ENCODE results near the gene THSD4. TPM values are rescaled to one million over a fixed set of nuclear protein-coding genes. Genes with fewer than 3 reads are reported as not detected.
A peak's percentile ranks its signal among the peaks of the same experiment; 100 is the strongest.

Gene THSD4
- total RNA-seq, 2 experiments from 2014 or later: not detected

GRCh38 chr15:71780115-71780976 is 665.1 kb downstream of the THSD4 start:
- Histone ChIP-seq H3K9me2 (ENCODE audit: insufficient read depth, low read length) (no peaks in the 10 kb centered on the region), H4K20me1 (ENCODE audit: insufficient read depth, low read length) (no peaks in the 10 kb centered on the region), H2AFZ (ENCODE audit: low read length) (peak overlapping the region; percentile 52; the same call in 1 of the 2 replicates), H3K27ac (ENCODE audit: low read depth, low read length, poor library complexity, severe bottlenecking) (no peak overlapping the region), H3K4me3 (ENCODE audit: low read depth, low read length, poor library complexity, severe bottlenecking) (no peak overlapping the region), H3K79me2 (ENCODE audit: insufficient read depth, low read depth, low read length) (no peaks in the 10 kb centered on the region), H3K36me3 (ENCODE audit: insufficient read depth, low read length) (no peaks in the 10 kb centered on the region), H3K4me2 (ENCODE audit: low read length) (peak overlapping the region; percentile 50), H3K4me1 (ENCODE audit: insufficient read depth, low read length, poor library complexity, severe bottlenecking) (no peaks in the 10 kb centered on the region), H3K9me3 (ENCODE audit: low read length) (no peaks in the 10 kb centered on the region)
- intact Hi-C loops (cut with micrococcal nuclease; ENCODE audit: unreplicated experiment): loop anchor here (1.0 kb wide), 1 partner anchor 376 kb away; no protein-coding TSS in a partner anchor
- ChIA-PET POLR2A (no interaction called here), CTCF (ENCODE audit: unreplicated experiment) (interaction anchor here (0.6 to 1.1 kb wide), 3 partner anchors 363 to 375 kb away, joined by 3 to 4 read pairs (median 3); no protein-coding TSS in a partner anchor)
- DNase-seq (ENCODE audit: low spot score): peak; percentile 73
- BruUV-seq (replicated peaks): no TSS peak
- peak; percentile 96 for TF ChIP-seq CTCF (conservative IDR thresholded peaks at IDR 0.05; ENCODE audit: low read length)
- no peak for TF ChIP-seq EZH2phosphoT487 (IDR thresholded peaks at IDR 0.05; ENCODE audit: borderline replicate concordance, low read depth, low read length)

- no peak overlapping the region for H3K4me3 ChIP-seq (ENCODE audit: low read depth, low read length, poor library complexity, severe bottlenecking)
- no peaks in the 10 kb centered on the region for H4K20me1 ChIP-seq (ENCODE audit: insufficient read depth, low read length)
- TF ChIP-seq EZH2phosphoT487 (IDR thresholded peaks at IDR 0.05; ENCODE audit: borderline replicate concordance, low read depth, low read length) (no peak), CTCF (conservative IDR thresholded peaks at IDR 0.05; ENCODE audit: low read length) (no peak)
- H3K4me1 ChIP-seq (ENCODE audit: insufficient read depth, low read length, poor library complexity, severe bottlenecking): no peaks in the 10 kb centered on the region
- intact Hi-C loops (cut with micrococcal nuclease; ENCODE audit: unreplicated experiment): no loop called here
- no peak overlapping the region for H3K27ac ChIP-seq (ENCODE audit: low read depth, low read length, poor library complexity, severe bottlenecking)
- H3K9me2 ChIP-seq (ENCODE audit: insufficient read depth, low read length): no peaks in the 10 kb centered on the region
- no peak for DNase-seq (ENCODE audit: low spot score)
- no peak overlapping the region for H3K4me2 ChIP-seq (ENCODE audit: low read length)
- H3K79me2 ChIP-seq (ENCODE audit: insufficient read depth, low read depth, low read length): no peaks in the 10 kb centered on the region
- no peaks in the 10 kb centered on the region for H3K36me3 ChIP-seq (ENCODE audit: insufficient read depth, low read length)
- POLR2A ChIA-PET: no interaction called here
- no peaks in the 10 kb centered on the region for H3K9me3 ChIP-seq (ENCODE audit: low read length)
- CTCF ChIA-PET (ENCODE audit: unreplicated experiment): interaction anchor here (0.5 to 1.1 kb wide), 4 partner anchors 27 to 389 kb away, joined by 3 to 4 read pairs (median 3); no protein-coding TSS in a partner anchor
- no TSS peak for BruUV-seq (replicated peaks)
- H2AFZ ChIP-seq (ENCODE audit: low read length): peak overlapping the region; percentile 16; the same call in 1 of the 2 replicates
These were observed 666.1 kb downstream of the THSD4 start for GRCh38 chr15:71781179-71781964.
